AG09309 (cell line): ENCODE results near the gene MXRA5.
A peak's percentile ranks its signal among the peaks of the same experiment; 100 is the strongest.
"Not testable (repeated sequence)": the region's sequence is repeated elsewhere in the genome, so short reads cannot be mapped to it uniquely, and the experiment has no call there.

ENCODE experiments used
- DNase-seq: peaks from one replicate; pipeline ENCODE4 v3.0.0-alpha.2; 2010; ENCODE audit warnings: low read depth
- H3K4me3 ChIP-seq: 2 replicates; pipeline ENCODE4 v1.5.1; 2011; ENCODE audit warnings: mild to moderate bottlenecking, low read depth, low read length, moderate library complexity; ENCODE audit not compliant: control insufficient read depth
- TF ChIP-seq, protein P1 (sequence below): IDR thresholded peaks from 2 replicates; pipeline ENCODE4 v1.5.1; 2011; ENCODE audit warnings: mild to moderate bottlenecking, low read depth, low read length, inconsistent platforms; ENCODE audit not compliant: insufficient read depth, control insufficient read depth; ENCODE audit errors: missing control alignments

The MXRA5 gene

DNA sequence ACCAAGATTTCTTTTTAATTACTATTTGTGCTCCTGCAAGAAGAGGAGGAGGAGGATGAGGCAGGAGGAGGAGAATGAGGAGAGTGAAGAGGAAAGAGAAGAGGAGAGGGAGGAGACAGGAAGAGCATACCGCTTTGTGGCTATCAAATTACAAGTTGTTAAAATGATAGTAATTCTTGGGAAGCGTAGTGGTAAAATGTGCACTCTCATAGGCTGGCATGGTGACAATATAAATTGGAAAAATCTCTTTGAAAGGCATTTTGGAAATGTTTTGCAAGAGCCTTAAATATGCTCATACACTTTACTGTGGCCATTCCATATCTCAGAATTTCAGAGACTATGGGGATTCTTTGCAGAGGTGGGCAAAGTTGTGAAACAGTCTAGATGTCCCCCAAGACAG, 53.2 kb downstream of the MXRA5 start:
- no peak for DNase-seq
- H3K4me3 ChIP-seq: no peak overlapping the region
- TF ChIP-seq, protein P1, sequence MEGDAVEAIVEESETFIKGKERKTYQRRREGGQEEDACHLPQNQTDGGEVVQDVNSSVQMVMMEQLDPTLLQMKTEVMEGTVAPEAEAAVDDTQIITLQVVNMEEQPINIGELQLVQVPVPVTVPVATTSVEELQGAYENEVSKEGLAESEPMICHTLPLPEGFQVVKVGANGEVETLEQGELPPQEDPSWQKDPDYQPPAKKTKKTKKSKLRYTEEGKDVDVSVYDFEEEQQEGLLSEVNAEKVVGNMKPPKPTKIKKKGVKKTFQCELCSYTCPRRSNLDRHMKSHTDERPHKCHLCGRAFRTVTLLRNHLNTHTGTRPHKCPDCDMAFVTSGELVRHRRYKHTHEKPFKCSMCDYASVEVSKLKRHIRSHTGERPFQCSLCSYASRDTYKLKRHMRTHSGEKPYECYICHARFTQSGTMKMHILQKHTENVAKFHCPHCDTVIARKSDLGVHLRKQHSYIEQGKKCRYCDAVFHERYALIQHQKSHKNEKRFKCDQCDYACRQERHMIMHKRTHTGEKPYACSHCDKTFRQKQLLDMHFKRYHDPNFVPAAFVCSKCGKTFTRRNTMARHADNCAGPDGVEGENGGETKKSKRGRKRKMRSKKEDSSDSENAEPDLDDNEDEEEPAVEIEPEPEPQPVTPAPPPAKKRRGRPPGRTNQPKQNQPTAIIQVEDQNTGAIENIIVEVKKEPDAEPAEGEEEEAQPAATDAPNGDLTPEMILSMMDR: no peak

DNA sequence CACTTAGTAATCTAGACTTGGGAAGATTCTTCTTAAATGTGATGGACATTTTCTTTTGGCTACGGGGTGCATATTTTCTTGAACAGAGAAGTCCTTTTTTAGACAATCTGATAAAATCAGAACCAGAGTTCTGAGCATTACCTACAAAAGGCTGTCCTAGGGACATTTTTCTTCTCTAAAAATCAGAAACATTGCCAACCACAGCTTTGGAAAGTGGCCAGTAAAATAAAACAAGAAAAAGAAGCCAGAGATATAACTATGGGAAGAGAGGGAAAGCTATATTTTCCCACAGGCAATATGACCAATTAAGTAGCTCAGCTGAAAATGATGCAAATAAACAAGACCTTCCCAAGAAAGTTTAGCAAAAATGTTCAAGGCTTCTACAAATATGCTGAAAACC, 55.9 kb downstream of the MXRA5 start:
- H3K4me3 ChIP-seq: no peak overlapping the region
- DNase-seq: no peak
- TF ChIP-seq, protein P1: no peak

DNA sequence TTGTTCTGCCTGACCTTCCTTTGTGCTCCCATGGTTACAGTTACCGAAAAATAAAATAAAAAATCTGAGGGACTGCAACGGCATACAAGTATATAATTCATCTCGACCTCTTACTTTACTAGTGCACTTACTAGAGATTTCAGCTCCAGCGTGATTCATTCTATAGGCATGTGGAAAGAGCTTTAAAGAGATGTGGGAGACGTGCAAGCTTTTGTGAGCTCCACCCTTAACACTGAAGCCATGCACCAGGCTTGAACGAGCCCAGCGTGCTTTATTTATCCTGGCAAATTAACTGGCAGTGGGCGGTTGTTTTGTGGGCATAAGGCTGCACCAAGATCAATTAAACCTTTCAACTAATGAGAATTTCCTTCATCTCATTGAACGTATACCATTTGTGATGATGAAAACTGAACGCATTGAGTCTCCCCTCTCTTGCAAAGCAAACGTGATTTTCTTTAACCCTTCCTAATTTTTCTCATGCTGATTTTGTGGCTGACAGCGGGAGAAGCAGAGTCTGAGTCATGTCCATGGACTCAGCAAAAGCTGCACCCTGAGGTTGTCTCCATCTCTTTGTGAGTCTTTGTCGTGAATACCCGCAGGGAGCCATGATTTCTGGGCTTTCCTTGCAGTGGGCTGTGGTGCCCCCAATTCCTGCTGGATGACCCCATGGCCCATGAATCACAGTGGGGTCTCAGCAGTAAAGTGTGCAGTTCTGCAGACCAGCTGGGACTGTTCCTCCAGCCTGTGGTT, 60.1 kb downstream of the MXRA5 start:
- H3K4me3 ChIP-seq: 0 out of 2 replicates have a peak overlapping the region, but pooled peaks have one; percentile 9
- no peak for DNase-seq
- TF ChIP-seq, protein P1: no peak

DNA sequence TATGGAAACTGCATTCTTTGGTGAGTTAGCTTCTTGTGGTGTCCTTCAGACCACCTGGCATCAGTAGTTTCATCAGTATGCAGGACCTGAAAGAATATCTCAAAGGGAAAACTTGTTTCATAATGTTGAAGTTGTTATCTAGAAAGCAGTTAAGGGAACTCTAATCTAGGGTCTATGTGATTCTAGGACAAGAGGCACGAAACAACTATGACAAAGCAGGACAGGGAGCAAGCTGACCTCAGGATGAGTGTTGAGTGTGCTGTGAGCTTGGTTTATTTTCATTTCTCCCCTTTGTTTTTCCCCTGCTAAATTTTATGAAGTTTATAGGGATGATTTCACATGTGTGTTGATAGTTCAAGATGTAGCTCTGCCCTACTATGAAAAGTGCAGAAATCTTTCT, 65.7 kb downstream of the MXRA5 start:
- H3K4me3 ChIP-seq: no peak overlapping the region
- DNase-seq: no peak
- TF ChIP-seq, protein P1: no peak

DNA sequence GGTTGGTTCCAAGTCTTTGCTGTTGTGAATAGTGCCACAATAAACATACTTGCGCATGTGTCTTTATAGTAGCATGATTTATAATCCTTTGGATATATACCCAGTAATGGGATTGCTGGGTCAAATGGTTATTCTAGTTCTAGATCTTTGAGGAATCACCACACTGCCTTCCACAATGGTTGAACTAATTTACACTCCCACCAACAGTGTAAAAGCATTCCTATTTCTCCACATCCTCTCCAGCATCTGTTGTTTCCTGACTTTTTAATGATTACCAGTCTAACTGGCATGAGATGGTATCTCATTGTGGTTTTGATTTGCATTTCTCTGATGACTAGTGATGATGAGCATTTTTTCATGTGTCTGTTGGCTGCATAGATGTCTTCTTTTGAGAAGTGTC, 72.8 kb downstream of the MXRA5 start:
- not testable (repeated sequence) for H3K4me3 ChIP-seq, DNase-seq

DNA sequence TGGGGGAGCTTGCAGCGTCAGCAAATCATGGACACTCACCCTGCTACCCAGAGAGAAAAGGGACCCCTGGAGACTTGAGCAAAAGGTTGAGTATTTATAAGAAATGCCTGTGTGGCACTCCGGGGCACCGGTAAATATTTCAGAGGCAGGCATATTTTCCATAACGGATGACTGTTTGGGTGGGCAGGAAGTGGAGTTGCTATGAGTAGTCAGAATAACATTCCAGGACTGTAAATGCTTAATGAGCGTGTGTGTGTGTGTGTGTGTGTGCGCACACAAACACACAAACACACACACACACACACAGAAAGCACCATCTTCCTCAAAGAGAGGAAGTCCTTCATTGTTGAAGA, 74.6 kb downstream of the MXRA5 start:
- TF ChIP-seq, protein P1: no peak
- H3K4me3 ChIP-seq: no peak overlapping the region
- DNase-seq: peak; percentile 82

DNA sequence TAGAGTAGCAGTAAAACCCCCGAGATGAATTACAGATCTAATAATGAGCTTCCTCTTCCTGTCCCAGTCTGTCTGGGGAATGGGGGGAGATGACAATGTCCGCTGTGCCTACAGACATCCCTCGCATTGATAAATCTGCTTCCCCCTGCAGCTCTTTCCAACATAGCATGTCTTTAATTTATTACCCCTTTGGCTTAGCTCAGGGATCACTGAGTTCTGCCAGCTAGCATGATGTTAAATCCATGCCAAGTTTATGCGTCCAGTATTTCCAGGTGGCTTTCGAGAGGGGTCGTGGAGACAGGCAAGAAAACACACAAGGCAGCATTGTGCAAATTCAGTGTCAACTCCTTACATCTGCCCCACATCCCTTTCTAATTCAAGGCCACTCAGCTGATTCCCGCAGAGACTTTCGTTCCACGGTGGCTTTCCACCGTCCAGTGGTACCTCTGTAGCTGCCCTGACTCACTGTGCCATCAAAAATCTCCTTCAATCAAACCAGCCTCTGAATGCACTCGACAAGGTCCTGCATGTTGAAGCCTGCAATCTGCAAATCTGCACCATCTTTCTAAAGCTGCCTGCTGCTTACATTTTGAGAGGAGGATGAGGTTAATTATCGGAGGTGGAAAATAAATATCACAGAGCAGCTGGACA, 75.1 kb downstream of the MXRA5 start:
- no peak for DNase-seq
- TF ChIP-seq, protein P1: no peak
- no peak overlapping the region for H3K4me3 ChIP-seq
